AG04450 (cell line): Measurements from ENCODE around the gene IFNA16. TPM values are rescaled to one million over a fixed set of nuclear protein-coding genes. Genes with fewer than 3 reads are reported as not detected.
"Not testable (repeated sequence)": the region's sequence is repeated elsewhere in the genome, so short reads cannot be mapped to it uniquely, and the experiment has no call there.

Experiments
- CTCF ChIA-PET: fragments of 300-600, 350-600 bp; formaldehyde crosslinking; extraction: SDS; loops from one replicate; lab custom pipeline; 2022; ENCODE audit warnings: antibody characterized with exemption, inconsistent platforms; lab: Charles Lee
- POLR2A ChIA-PET: fragments of 350-600 bp; formaldehyde crosslinking; extraction: SDS; loops from one replicate; lab custom pipeline; 2021; ENCODE audit warnings: antibody characterized with exemption, inconsistent platforms; lab: Yijun Ruan, JAX
- DNase-seq: peaks from one replicate; pipeline ENCODE4 v3.0.0-alpha.2; 2011; ENCODE audit warnings: low read depth, low spot score
- H3K27ac ChIP-seq: one replicate; pipeline ENCODE4 v1.5.1; 2012; ENCODE audit warnings: low read depth, low read length, control low read depth
- H3K27me3 ChIP-seq: one replicate; pipeline ENCODE4 v1.6.0; 2012; ENCODE audit warnings: low read length; ENCODE audit not compliant: control insufficient read depth, insufficient read depth
- H3K4me3 ChIP-seq: 2 replicates; pipeline ENCODE4 v1.5.1; 2011; ENCODE audit warnings: mild to moderate bottlenecking, low read depth, low read length, control low read depth
- H3K9me3 ChIP-seq: 2 replicates; pipeline ENCODE4 v1.5.1; 2012; ENCODE audit warnings: low read length; ENCODE audit not compliant: control insufficient read depth, insufficient read depth
- CTCF ChIP-seq: IDR thresholded peaks from 2 replicates; pipeline ENCODE4 v1.5.1; 2011; ENCODE audit warnings: low read depth, low read length, control low read depth, inconsistent platforms
- polyA minus RNA-seq: library from RNA; depleted of rRNA, polyadenylated mRNA; stranded (reverse); fragments of >200 nt; gene quantifications from 2 replicates; pipeline ENCODE4 v1.2.3, GENCODE V29; 2011; rRNA and poly(A)+ RNA removed
- polyA plus RNA-seq: library from polyadenylated mRNA; depleted of rRNA; stranded (reverse); fragments of >200 nt; gene quantifications from 2 replicates; pipeline ENCODE4 v1.2.3, GENCODE V29; 2011; rRNA removed

The IFNA16 gene
- polyA plus RNA-seq: not detected in 2 replicates
- not detected in 2 replicates for polyA minus RNA-seq

- H3K4me3 ChIP-seq, DNase-seq, H3K27ac ChIP-seq, H3K9me3 ChIP-seq, POLR2A ChIA-PET, H3K27me3 ChIP-seq: not testable (repeated sequence)
- CTCF ChIA-PET: interaction anchor here (0.7 to 1.3 kb wide), 2 partner anchors 19 to 22 kb away, joined by 3 to 6 read pairs; no protein-coding TSS in a partner anchor
Measured at GRCh38 chr9:21217211-21217610, at the start of gene IFNA16. TSS of gene IFNA16 (minus strand) at chr9:21217311. CDS start at chr9:21217305, 6 bp downstream.

- CTCF ChIA-PET: no interaction called here
- H3K9me3 ChIP-seq: no peaks in the 10 kb centered on the region
Measured at GRCh38 chr9:21265421-21266189, 48.5 kb upstream of the IFNA16 start.

GRCh38 chr9:21255538-21256212 lies 38.6 kb upstream of the IFNA16 start:
- H3K27me3 ChIP-seq: peaks cover 17% of the 10 kb centered on the region
- H3K9me3 ChIP-seq: no peaks in the 10 kb centered on the region
- no peak for TF ChIP-seq CTCF
- no peak overlapping the region for H3K4me3 ChIP-seq
- no peak for DNase-seq
- ChIA-PET POLR2A (no interaction called here), CTCF (no interaction called here)
- H3K27ac ChIP-seq: no peak overlapping the region

More at GRCh38 chr9:21265421-21266189, 48.5 kb upstream of the IFNA16 start:
- Histone ChIP-seq H3K4me3 (no peak overlapping the region), H3K27me3 (peaks cover 2% of the 10 kb centered on the region), H3K27ac (no peak overlapping the region)
- DNase-seq: no peak
- TF ChIP-seq CTCF: no peak
- POLR2A ChIA-PET: no interaction called here

- DNase-seq: no peak
- ChIA-PET CTCF (interaction anchor here (1.1 to 1.4 kb wide), 3 partner anchors 144 to 629 kb away, joined by 3 read pairs; no protein-coding TSS in a partner anchor), POLR2A (no interaction called here)
- peak; percentile 32 for TF ChIP-seq CTCF
- H3K27me3 ChIP-seq: peaks cover 17% of the 10 kb centered on the region
- no peak overlapping the region for H3K4me3 ChIP-seq
- H3K9me3 ChIP-seq: no peaks in the 10 kb centered on the region
- H3K27ac ChIP-seq: no peak overlapping the region
Measured at GRCh38 chr9:21252721-21253547, 35.8 kb upstream of the IFNA16 start.

DNA sequence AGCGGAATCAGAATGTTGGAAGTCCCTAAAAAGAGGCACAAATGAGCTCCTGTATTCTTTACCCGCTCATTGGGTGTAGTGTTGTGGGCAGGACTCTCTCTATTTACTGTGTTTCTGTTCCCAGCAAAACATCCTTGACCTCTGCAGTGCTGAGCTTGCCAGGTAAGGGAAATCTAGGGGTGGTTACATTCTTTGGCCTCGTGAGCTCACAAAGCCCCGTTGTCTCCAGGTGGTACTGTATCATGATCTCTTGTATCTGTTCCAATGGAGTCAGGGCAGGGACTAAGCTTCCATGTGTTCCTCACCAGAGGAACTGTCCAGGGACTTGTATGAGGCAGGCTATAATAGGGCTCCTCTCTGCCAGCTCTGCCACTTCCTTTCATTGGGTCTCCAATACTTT lies 34.5 kb upstream of the IFNA16 start:
- Histone ChIP-seq H3K4me3 (no peak overlapping the region), H3K9me3 (no peaks in the 10 kb centered on the region), H3K27ac (no peak overlapping the region), H3K27me3 (peaks cover 13% of the 10 kb centered on the region)
- no peak for TF ChIP-seq CTCF
- DNase-seq: no peak
- ChIA-PET CTCF (interaction anchor here (0.9 to 1.5 kb wide), 4 partner anchors 15 to 183 kb away, joined by 3 to 6 read pairs (median 4); no protein-coding TSS in a partner anchor), POLR2A (no interaction called here)
